Astrocyte of the hippocampus (primary cell): ENCODE measurements around the gene HECTD4.
A peak's percentile ranks its signal among the peaks of the same experiment; 100 is the strongest.

Source experiments
- DNase-seq: peaks from one replicate; pipeline ENCODE4 v3.0.0; 2011; ENCODE audit warnings: low read depth, low spot score

Gene HECTD4

GRCh38 chr12:112322441-112322840 lies 59.8 kb downstream of the HECTD4 start:
- DNase-seq, result no peak

GRCh38 chr12:112321245-112321644 lies 61.0 kb downstream of the HECTD4 start:
- DNase-seq, result no peak

- DNase-seq, result no peak
Observed at GRCh38 chr12:112319395-112319794, 62.8 kb downstream of the HECTD4 start.

- DNase-seq, result peak; percentile 27
Observed at GRCh38 chr12:112317481-112317880, 64.8 kb downstream of the HECTD4 start.

- DNase-seq, result peak; percentile 77
Observed at GRCh38 chr12:112314981-112315380, 67.2 kb downstream of the HECTD4 start.

- DNase-seq, result no peak
Observed at GRCh38 chr12:112309797-112310196, 72.4 kb downstream of the HECTD4 start.

GRCh38 chr12:112308652-112309051 lies 73.6 kb downstream of the HECTD4 start:
- DNase-seq, result peak; percentile 16

GRCh38 chr12:112308161-112308560 lies 74.1 kb downstream of the HECTD4 start:
- DNase-seq, result no peak

- no peak for DNase-seq
Observed at GRCh38 chr12:112307317-112308011, 74.8 kb downstream of the HECTD4 start.

GRCh38 chr12:112305951-112306350 lies 76.3 kb downstream of the HECTD4 start:
- DNase-seq, result no peak

- DNase-seq, result no peak
Observed at GRCh38 chr12:112304436-112304835, 77.8 kb downstream of the HECTD4 start.

- DNase-seq, result no peak
Observed at GRCh38 chr12:112303799-112304198, 78.4 kb downstream of the HECTD4 start.

- peak; percentile 81 for DNase-seq
Observed at GRCh38 chr12:112303004-112303403, 79.2 kb downstream of the HECTD4 start.

- DNase-seq, result no peak
Observed at GRCh38 chr12:112299704-112300103, 82.5 kb downstream of the HECTD4 start.

- DNase-seq, result no peak
Observed at GRCh38 chr12:112297188-112297587, 85.0 kb downstream of the HECTD4 start.

- DNase-seq, result no peak
Observed at GRCh38 chr12:112296183-112296582, 86.0 kb downstream of the HECTD4 start.

GRCh38 chr12:112294793-112295192 lies 87.4 kb downstream of the HECTD4 start:
- no peak for DNase-seq

- DNase-seq, result no peak
Observed at GRCh38 chr12:112288638-112289037, 93.6 kb downstream of the HECTD4 start.

GRCh38 chr12:112285600-112286401 lies 96.4 kb downstream of the HECTD4 start:
- DNase-seq, result no peak

GRCh38 chr12:112283546-112283945 lies 98.7 kb downstream of the HECTD4 start:
- peak; percentile 16 for DNase-seq

- no peak for DNase-seq
Observed at GRCh38 chr12:112282920-112283319, 99.3 kb downstream of the HECTD4 start.

GRCh38 chr12:112275836-112276235 lies 106.4 kb downstream of the HECTD4 start:
- no peak for DNase-seq

GRCh38 chr12:112275207-112275606 lies 107.0 kb downstream of the HECTD4 start:
- DNase-seq, result no peak
